OCI-LY1 (cell line): ENCODE data around the gene OIP5.

Source experiments
- EZH2 ChIP-seq: fragments of 200-600 bp; sonication (generic), shearing (Covaris generic); IDR thresholded peaks from 2 replicates; pipeline ENCODE4 v1.8.0; 2017; ENCODE audit warnings: borderline replicate concordance, mixed run types, mild to moderate bottlenecking, antibody characterized with exemption, low read length, moderate library complexity, mixed read lengths
- TF ChIP-seq, protein P1 (sequence below): fragments of 200-600 bp; sonication (generic), shearing (Covaris generic); IDR thresholded peaks from 2 replicates; pipeline ENCODE4 v1.5.1; 2017; ENCODE audit warnings: mild to moderate bottlenecking, antibody characterized with exemption, low read length, moderate library complexity, mixed read lengths

DNA sequence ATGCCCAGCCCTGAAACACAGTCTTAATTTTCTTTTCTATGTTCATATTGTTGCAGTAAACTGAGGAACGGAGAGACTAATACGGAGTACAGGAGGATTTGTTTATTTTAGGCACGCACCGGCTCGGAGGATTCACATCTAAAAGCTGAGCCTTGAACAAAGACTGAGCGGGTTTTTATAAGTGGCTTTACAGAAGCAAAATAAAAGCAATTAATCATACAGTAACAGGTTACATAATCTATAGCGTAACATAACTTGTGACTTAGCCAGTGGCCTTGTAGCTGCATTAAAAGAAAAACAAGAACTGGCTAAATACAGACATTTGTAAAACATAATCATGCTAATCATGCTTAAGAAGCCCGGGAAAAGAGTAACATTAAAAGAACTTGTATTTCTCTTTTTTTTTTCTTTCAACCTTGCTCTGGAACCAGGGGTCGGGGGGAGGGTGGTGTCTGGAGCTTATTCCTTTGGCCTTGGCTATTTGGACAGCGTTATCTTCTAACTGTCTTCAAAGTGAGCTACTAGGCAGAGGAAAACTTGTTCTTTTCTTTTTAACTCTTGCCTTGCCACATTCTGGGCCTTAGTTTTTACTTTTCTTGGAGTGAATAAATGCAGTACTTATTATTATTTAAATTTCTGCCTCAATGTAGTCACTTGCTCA lies 17.8 kb upstream of the OIP5 start:
- TF ChIP-seq EZH2 = no peak
- TF ChIP-seq, protein P1, sequence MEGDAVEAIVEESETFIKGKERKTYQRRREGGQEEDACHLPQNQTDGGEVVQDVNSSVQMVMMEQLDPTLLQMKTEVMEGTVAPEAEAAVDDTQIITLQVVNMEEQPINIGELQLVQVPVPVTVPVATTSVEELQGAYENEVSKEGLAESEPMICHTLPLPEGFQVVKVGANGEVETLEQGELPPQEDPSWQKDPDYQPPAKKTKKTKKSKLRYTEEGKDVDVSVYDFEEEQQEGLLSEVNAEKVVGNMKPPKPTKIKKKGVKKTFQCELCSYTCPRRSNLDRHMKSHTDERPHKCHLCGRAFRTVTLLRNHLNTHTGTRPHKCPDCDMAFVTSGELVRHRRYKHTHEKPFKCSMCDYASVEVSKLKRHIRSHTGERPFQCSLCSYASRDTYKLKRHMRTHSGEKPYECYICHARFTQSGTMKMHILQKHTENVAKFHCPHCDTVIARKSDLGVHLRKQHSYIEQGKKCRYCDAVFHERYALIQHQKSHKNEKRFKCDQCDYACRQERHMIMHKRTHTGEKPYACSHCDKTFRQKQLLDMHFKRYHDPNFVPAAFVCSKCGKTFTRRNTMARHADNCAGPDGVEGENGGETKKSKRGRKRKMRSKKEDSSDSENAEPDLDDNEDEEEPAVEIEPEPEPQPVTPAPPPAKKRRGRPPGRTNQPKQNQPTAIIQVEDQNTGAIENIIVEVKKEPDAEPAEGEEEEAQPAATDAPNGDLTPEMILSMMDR = no peak
